ENCODE data around the gene ADCY3.
A peak's percentile ranks its signal among the peaks of the same experiment; 100 is the strongest.

ADCY3 gene

GRCh38 chr2:24926602-24927252, 6.7 kb upstream of the ADCY3 start:
- peak overlapping the region; percentile 24; the same call in 1 of the 2 replicates for H3K27ac ChIP-seq
- peak overlapping the region; percentile 88 for H3K4me2 ChIP-seq

GRCh38 chr2:24926220-24926601, 6.2 kb upstream of the ADCY3 start:
- no peaks in the 10 kb centered on the region for H3K9me3 ChIP-seq
- no peak overlapping the region for H3K9ac ChIP-seq
- H3K4me1 ChIP-seq, result peaks cover 36% of the 10 kb centered on the region
- no peaks in the 10 kb centered on the region for H3K27me3 ChIP-seq
- no peaks in the 10 kb centered on the region for H3K36me3 ChIP-seq
- no peaks in the 10 kb centered on the region for H4K20me1 ChIP-seq
- no peak for TF ChIP-seq Cebpa-rat (IDR thresholded peaks at IDR 0.05)
- peak overlapping the region; percentile 88 for H3K4me2 ChIP-seq
- H3K27ac ChIP-seq, result 0 out of 2 replicates have a peak overlapping the region, but pooled peaks have one; percentile 24
- H3K4me3 ChIP-seq, result peak overlapping the region; percentile 42

More at GRCh38 chr2:24926602-24927252, 6.7 kb upstream of the ADCY3 start:
- H3K27me3 ChIP-seq, result no peaks in the 10 kb centered on the region
- no peaks in the 10 kb centered on the region for H3K9me3 ChIP-seq
- H3K4me1 ChIP-seq, result peaks cover 38% of the 10 kb centered on the region
- H3K36me3 ChIP-seq, result no peaks in the 10 kb centered on the region
- no peaks in the 10 kb centered on the region for H4K20me1 ChIP-seq
- H3K9ac ChIP-seq, result peak overlapping the region; percentile 32; the same call in 1 of the 2 replicates
- TF ChIP-seq Cebpa-rat (IDR thresholded peaks at IDR 0.05), result no peak
- peak overlapping the region; percentile 42 for H3K4me3 ChIP-seq

GRCh38 chr2:24925815-24926214, 5.8 kb upstream of the ADCY3 start:
- H3K4me3 ChIP-seq, result no peak overlapping the region
- H3K9ac ChIP-seq, result no peak overlapping the region
- no peaks in the 10 kb centered on the region for H3K9me3 ChIP-seq
- no peaks in the 10 kb centered on the region for H4K20me1 ChIP-seq
- H3K27me3 ChIP-seq, result no peaks in the 10 kb centered on the region
- no peaks in the 10 kb centered on the region for H3K36me3 ChIP-seq
- peak overlapping the region; percentile 88 for H3K4me2 ChIP-seq
- TF ChIP-seq Cebpa-rat (IDR thresholded peaks at IDR 0.05), result no peak
- no peak overlapping the region for H3K27ac ChIP-seq
- H3K4me1 ChIP-seq, result peaks cover 36% of the 10 kb centered on the region

DNA sequence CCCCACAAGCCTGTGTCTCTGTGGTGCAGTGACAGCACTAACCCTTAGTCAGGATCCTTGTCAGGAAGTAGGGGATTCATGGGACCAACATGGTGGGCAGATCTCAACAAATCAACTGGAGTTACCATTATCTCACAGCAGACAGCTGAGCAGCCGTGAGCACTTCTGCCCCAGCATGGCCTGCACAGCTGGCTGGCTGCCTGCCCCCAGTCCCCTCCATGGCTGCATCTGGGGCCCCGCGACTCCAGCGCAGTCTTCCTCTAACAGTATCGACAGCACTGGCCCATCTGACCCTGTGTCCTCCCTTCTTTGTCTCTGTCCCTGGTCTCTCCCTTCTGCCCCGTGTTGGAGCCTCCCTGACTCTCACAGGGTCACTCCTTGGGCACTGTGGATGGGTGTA, 4.7 kb upstream of the ADCY3 start:
- Histone ChIP-seq H3K4me3 (no peak overlapping the region), H3K4me1 (peaks cover 30% of the 10 kb centered on the region), H4K20me1 (no peaks in the 10 kb centered on the region), H3K4me2 (no peak overlapping the region), H3K9me3 (no peaks in the 10 kb centered on the region), H3K27me3 (no peaks in the 10 kb centered on the region), H3K9ac (no peak overlapping the region), H3K27ac (no peak overlapping the region), H3K36me3 (no peaks in the 10 kb centered on the region)
- no peak for TF ChIP-seq Cebpa-rat (IDR thresholded peaks at IDR 0.05)

GRCh38 chr2:24924266-24924665, 4.2 kb upstream of the ADCY3 start:
- no peak for TF ChIP-seq Cebpa-rat (IDR thresholded peaks at IDR 0.05)
- H3K9ac ChIP-seq, result no peak overlapping the region

GRCh38 chr2:24923106-24923505, 3.1 kb upstream of the ADCY3 start:
- Histone ChIP-seq H3K9me3 (no peaks in the 10 kb centered on the region), H3K36me3 (peaks cover 2% of the 10 kb centered on the region; the same call in 1 of the 2 replicates), H3K4me3 (no peak overlapping the region), H3K27me3 (no peaks in the 10 kb centered on the region), H4K20me1 (peaks cover 11% of the 10 kb centered on the region), H3K9ac (no peak overlapping the region), H3K4me2 (no peak overlapping the region), H3K4me1 (peaks cover 45% of the 10 kb centered on the region), H3K27ac (no peak overlapping the region)
- no peak for TF ChIP-seq Cebpa-rat (IDR thresholded peaks at IDR 0.05)

More at GRCh38 chr2:24924266-24924665, 4.2 kb upstream of the ADCY3 start:
- H3K4me1 ChIP-seq, result peaks cover 33% of the 10 kb centered on the region
- no peaks in the 10 kb centered on the region for H4K20me1 ChIP-seq
- H3K4me3 ChIP-seq, result no peak overlapping the region
- H3K4me2 ChIP-seq, result no peak overlapping the region
- no peaks in the 10 kb centered on the region for H3K9me3 ChIP-seq
- H3K27ac ChIP-seq, result no peak overlapping the region
- H3K27me3 ChIP-seq, result no peaks in the 10 kb centered on the region
- no peaks in the 10 kb centered on the region for H3K36me3 ChIP-seq

DNA sequence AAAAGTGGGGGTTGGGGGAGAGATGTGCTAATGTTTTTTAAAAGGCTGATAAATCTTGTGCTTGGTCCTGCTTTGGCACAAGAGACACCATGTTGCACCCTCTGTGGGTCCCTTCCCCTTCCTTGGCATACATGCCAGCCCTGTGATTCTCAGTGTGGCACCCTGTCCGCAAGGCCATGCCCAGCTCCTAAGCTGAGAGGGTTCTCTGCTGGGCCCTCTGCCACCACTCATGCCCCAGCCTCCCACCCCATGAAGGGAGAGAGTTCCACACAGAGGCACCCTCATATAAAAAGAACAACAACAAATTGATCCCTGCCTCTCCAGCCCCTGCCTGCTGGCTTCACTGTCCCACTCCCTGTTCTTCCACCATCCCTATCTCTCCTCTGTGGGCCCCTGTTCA, 2.5 kb upstream of the ADCY3 start:
- Histone ChIP-seq H3K27ac (no peak overlapping the region), H3K4me3 (no peak overlapping the region), H3K36me3 (peaks cover 7% of the 10 kb centered on the region), H3K27me3 (no peaks in the 10 kb centered on the region), H3K4me1 (peaks cover 50% of the 10 kb centered on the region), H3K9ac (no peak overlapping the region), H3K9me3 (no peaks in the 10 kb centered on the region), H4K20me1 (peaks cover 16% of the 10 kb centered on the region), H3K4me2 (no peak overlapping the region)
- TF ChIP-seq Cebpa-rat (IDR thresholded peaks at IDR 0.05), result no peak

DNA sequence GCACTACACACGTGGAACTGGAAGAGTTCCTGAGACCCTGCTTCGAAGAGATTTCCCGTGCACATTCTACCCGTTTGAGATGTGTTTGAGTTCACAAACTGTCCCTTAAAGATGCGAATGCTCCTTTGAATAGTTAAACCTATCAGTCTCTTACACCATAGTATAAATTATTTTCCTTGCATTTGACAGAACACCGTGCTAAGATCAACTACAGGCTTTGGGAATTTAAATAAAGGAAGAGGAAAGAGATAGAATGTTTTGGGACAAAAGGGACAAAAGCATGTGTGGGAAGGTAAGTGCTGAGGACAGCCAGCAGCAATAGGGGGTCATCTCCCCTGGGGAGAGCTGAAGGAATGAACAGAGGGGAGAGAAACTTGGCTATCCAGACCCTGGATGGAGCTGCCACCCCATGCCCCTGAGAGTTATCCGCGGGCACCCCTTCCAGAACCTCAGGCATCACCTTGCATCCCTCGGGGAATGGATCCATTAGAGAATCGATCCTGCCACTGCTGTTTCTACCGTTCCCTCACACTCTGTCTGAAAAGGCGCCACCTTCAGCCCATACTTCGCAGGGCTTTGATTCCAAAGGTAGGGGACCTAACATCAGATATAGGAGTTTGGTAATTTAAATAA, 888 bp upstream of the ADCY3 start:
- Histone ChIP-seq H3K27me3 (no peaks in the 10 kb centered on the region), H3K27ac (no peak overlapping the region), H3K4me2 (peak overlapping the region; percentile 91), H3K4me3 (peak overlapping the region; percentile 84), H4K20me1 (peaks cover 32% of the 10 kb centered on the region), H3K9ac (peak overlapping the region; percentile 76; the same call in 1 of the 2 replicates), H3K36me3 (peaks cover 19% of the 10 kb centered on the region), H3K9me3 (no peaks in the 10 kb centered on the region), H3K4me1 (peaks cover 52% of the 10 kb centered on the region)
- TF ChIP-seq Cebpa-rat (IDR thresholded peaks at IDR 0.05), result no peak

DNA sequence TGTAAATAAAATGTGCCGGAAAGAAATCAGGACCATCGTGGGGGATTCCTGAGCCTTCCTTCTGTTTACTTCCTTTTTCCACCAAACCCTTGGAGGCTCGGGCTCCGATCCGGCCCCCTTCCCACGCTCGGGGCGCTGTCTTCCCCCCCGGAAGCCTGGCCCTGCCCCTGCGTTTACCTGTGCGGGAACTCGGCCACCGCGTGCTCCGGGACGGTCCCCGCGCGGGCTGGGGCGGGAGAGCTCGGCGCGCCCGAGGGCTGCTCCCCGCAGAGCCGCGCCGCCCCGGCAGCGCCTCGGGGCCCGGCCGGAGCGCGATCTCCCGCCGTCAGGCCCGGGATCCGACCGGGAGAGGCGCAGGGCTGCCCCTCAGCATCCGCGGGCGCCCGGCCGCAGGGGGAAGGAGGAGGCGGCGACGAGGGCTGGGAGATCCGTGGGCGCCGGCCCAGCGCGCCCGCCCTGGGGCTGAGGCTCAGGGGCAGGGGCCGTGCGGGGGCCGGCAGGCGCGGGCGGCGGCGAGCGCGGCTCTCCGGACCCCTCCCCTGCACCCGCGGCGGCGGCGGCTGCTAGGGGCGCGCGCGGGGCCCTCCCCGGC, 435 bp downstream of the ADCY3 start:
- Histone ChIP-seq H3K9me3 (no peaks in the 10 kb centered on the region), H3K27me3 (no peaks in the 10 kb centered on the region), H3K9ac (peak overlapping the region; percentile 81), H4K20me1 (peaks cover 46% of the 10 kb centered on the region), H3K4me2 (peak overlapping the region; percentile 91), H3K4me3 (peak overlapping the region; percentile 84), H3K27ac (peak overlapping the region; percentile 78), H3K36me3 (peaks cover 32% of the 10 kb centered on the region), H3K4me1 (peaks cover 65% of the 10 kb centered on the region)
- no peak for TF ChIP-seq Cebpa-rat (IDR thresholded peaks at IDR 0.05)

GRCh38 chr2:24919037-24919505, 966 bp downstream of the ADCY3 start:
- Histone ChIP-seq H3K9ac (peak overlapping the region; percentile 81), H3K27ac (peak overlapping the region; percentile 78), H3K4me1 (peaks cover 63% of the 10 kb centered on the region), H4K20me1 (peaks cover 51% of the 10 kb centered on the region), H3K36me3 (peaks cover 36% of the 10 kb centered on the region), H3K4me2 (peak overlapping the region; percentile 91), H3K27me3 (no peaks in the 10 kb centered on the region), H3K4me3 (peak overlapping the region; percentile 84), H3K9me3 (no peaks in the 10 kb centered on the region)
- TF ChIP-seq Cebpa-rat (IDR thresholded peaks at IDR 0.05), result no peak

All from BLaER1 (cell line).